Fibroblast of pulmonary artery (primary cell): ENCODE data around the gene ARL10.

ENCODE experiments used
- DNase-seq: peaks from one replicate; pipeline ENCODE4 v3.0.0-alpha.2; 2010; ENCODE audit warnings: low read depth
- H3K4me3 ChIP-seq: replicated peaks from 2 replicates; pipeline ENCODE4 v1.5.1; 2011; ENCODE audit warnings: low read depth, mild to moderate bottlenecking, control low read depth, low read length, moderate library complexity
- CTCF ChIP-seq: IDR thresholded peaks from 2 replicates; pipeline ENCODE4 v1.5.1; 2011; ENCODE audit warnings: mild to moderate bottlenecking, control low read depth, low read length, inconsistent platforms; ENCODE audit errors: missing control alignments

Gene ARL10

GRCh38 chr5:176365351-176366231 lies at the start of gene ARL10:
Gene ARL10 (plus strand): TSS chr5:176365487. CDS start chr5:176365564, 77 bp downstream.
- H3K4me3 ChIP-seq, result peak within 1 kb of the TSS; percentile 62
- TF ChIP-seq CTCF, result no peak
- peak; percentile 27 for DNase-seq

- TF ChIP-seq CTCF, result no peak
- no peak overlapping the region for H3K4me3 ChIP-seq
- no peak for DNase-seq
These were observed 47.5 kb upstream of the ARL10 start for GRCh38 chr5:176317534-176318374.

- TF ChIP-seq CTCF, result peak; percentile 17
- peak; percentile 21 for DNase-seq
- no peak overlapping the region for H3K4me3 ChIP-seq
These were observed 45.3 kb upstream of the ARL10 start for GRCh38 chr5:176319827-176320554.

GRCh38 chr5:176320577-176320976 lies 44.7 kb upstream of the ARL10 start:
- TF ChIP-seq CTCF, result no peak
- H3K4me3 ChIP-seq, result no peak overlapping the region
- DNase-seq, result no peak

- DNase-seq, result no peak
These were observed 31.1 kb upstream of the ARL10 start for GRCh38 chr5:176334031-176334770.

More at GRCh38 chr5:176334031-176334770, 31.1 kb upstream of the ARL10 start:
- H3K4me3 ChIP-seq, result no peak overlapping the region
- TF ChIP-seq CTCF, result no peak
